Endothelial cell of umbilical vein (primary cell): ENCODE measurements around the gene AGAP2. TPM values are rescaled to one million over a fixed set of nuclear protein-coding genes. Genes with fewer than 3 reads are reported as not detected.

Source experiments
- BruUV-seq: library from RNA; stranded (reverse); fragments of 400-500 nt; replicated peaks from 2 replicates; lab custom pipeline; 2021; lab: Mats Ljungman, UMichigan
- CTCF ChIA-PET: fragments of 300-600, 350-600 bp; sonication (Branson Sonifier 250); formaldehyde crosslinking; loops from one replicate; lab custom pipeline; 2021; ENCODE audit warnings: antibody characterized with exemption, inconsistent platforms; lab: Charles Lee
- POLR2A ChIA-PET: fragments of 300-600, 350-600 bp; sonication (Branson Sonifier 250); formaldehyde crosslinking; loops from one replicate; lab custom pipeline; 2021; ENCODE audit warnings: antibody characterized with exemption, inconsistent platforms; lab: Charles Lee
- DNase-seq: peaks from one replicate; pipeline ENCODE4 v3.0.0-alpha.2; 2011; ENCODE audit warnings: low read depth, low spot score
- FAIRE-seq: peaks from 2 replicates; lab custom pipeline; 2011; peaks lifted over from hg19 to GRCh38; lab: Jason Lieb, UNC
- H2AFZ ChIP-seq: 2 replicates; pipeline ENCODE4 v1.6.0; 2012; ENCODE audit warnings: low read depth, low read length, control low read depth, inconsistent platforms
- H3K27ac ChIP-seq: 2 replicates; pipeline ENCODE4 v1.5.1; 2011; ENCODE audit warnings: low read depth, mild to moderate bottlenecking, control low read depth, low read length, moderate library complexity; ENCODE audit not compliant: insufficient read depth
- H3K27me3 ChIP-seq, 2 experiments: 2 replicates each; pipeline versions ENCODE4 v1.6.0 to v1.6.1; 2011; ENCODE audit warnings: low read length in 2 of 2, mixed read lengths in 1 of 2; ENCODE audit not compliant: control insufficient read depth in 2 of 2, insufficient read depth in 2 of 2
- H3K36me3 ChIP-seq, 2 experiments: 2 replicates in 1 of 2; 3 replicates in 1 of 2; pipeline ENCODE4 v1.5.1; 2011; ENCODE audit warnings: low read length in 2 of 2, mild to moderate bottlenecking in 1 of 2, moderate library complexity in 1 of 2; ENCODE audit not compliant: control insufficient read depth in 2 of 2, insufficient read depth in 2 of 2; ENCODE audit errors: extremely low read depth in 1 of 2
- H3K4me1 ChIP-seq: 3 replicates; pipeline ENCODE4 v1.5.1; 2011; ENCODE audit warnings: mild to moderate bottlenecking, low read length; ENCODE audit not compliant: control insufficient read depth, insufficient read depth; ENCODE audit errors: extremely low read depth
- H3K4me2 ChIP-seq: 2 replicates; pipeline ENCODE4 v1.6.1; 2011; ENCODE audit warnings: low read length, control low read depth, mixed read lengths; ENCODE audit not compliant: insufficient read depth
- H3K4me3 ChIP-seq, 3 experiments: fragments of 200-600 bp in 1 of 3; sonication (generic), shearing (Covaris generic) in 1 of 3; replicated peaks in 1 of 3; 2 replicates each; pipeline ENCODE4 v1.5.1; 2011 to 2016; ENCODE audit warnings: control low read depth in 3 of 3, low read length in 3 of 3, mild to moderate bottlenecking in 2 of 3, inconsistent platforms in 1 of 3, low read depth in 1 of 3, moderate library complexity in 1 of 3; ENCODE audit not compliant: insufficient read depth in 1 of 3
- H3K79me2 ChIP-seq: 2 replicates; pipeline ENCODE4 v1.6.0; 2012; ENCODE audit warnings: low read length, inconsistent platforms; ENCODE audit not compliant: control insufficient read depth, insufficient read depth
- H3K9ac ChIP-seq: replicated peaks from 2 replicates; pipeline ENCODE3; 2011; ENCODE audit warnings: low read length, control low read depth; ENCODE audit not compliant: insufficient read depth; ENCODE audit errors: extremely low read depth
- H3K9me1 ChIP-seq: replicated peaks from 3 replicates; pipeline ENCODE4 v1.6.0; 2011; ENCODE audit warnings: mild to moderate bottlenecking, low read length; ENCODE audit not compliant: control insufficient read depth, insufficient read depth; ENCODE audit errors: extremely low read depth
- H3K9me3 ChIP-seq: replicated peaks from 2 replicates; pipeline ENCODE4 v1.5.1; 2012; ENCODE audit warnings: low read length, inconsistent platforms; ENCODE audit not compliant: control insufficient read depth, insufficient read depth
- H4K20me1 ChIP-seq: replicated peaks from 2 replicates; pipeline ENCODE3; 2011; ENCODE audit warnings: mild to moderate bottlenecking, low read length; ENCODE audit not compliant: control insufficient read depth, insufficient read depth; ENCODE audit errors: extremely low read depth
- CTCF ChIP-seq, 2 donors: IDR thresholded peaks; 1 replicate in 1 of 2; 2 replicates in 1 of 2; pipeline ENCODE4 v1.5.1; 2011; ENCODE audit warnings: low read length in 2 of 2, mild to moderate bottlenecking in 2 of 2, moderate library complexity in 2 of 2, control low read depth in 1 of 2, inconsistent platforms in 1 of 2, low read depth in 1 of 2; ENCODE audit not compliant: insufficient read depth in 1 of 2; ENCODE audit errors: extremely low read depth in 1 of 2
- EZH2 ChIP-seq: IDR thresholded peaks from 2 replicates; pipeline ENCODE4 v1.6.1; 2012; ENCODE audit warnings: borderline replicate concordance, low read depth, mild to moderate bottlenecking, moderate library complexity, low read length, inconsistent platforms; ENCODE audit not compliant: severe bottlenecking
- FOS ChIP-seq: IDR thresholded peaks from 2 replicates; pipeline ENCODE4 v1.6.1; 2011; ENCODE audit warnings: mild to moderate bottlenecking, low read length, moderate library complexity, borderline replicate concordance; ENCODE audit not compliant: insufficient read depth
- GATA2 ChIP-seq: IDR thresholded peaks from 2 replicates; pipeline ENCODE4 v1.7.0; 2011; ENCODE audit warnings: low read depth, mild to moderate bottlenecking, moderate library complexity, mixed read lengths, low read length; ENCODE audit not compliant: insufficient read length, insufficient read depth
- JUN ChIP-seq: IDR thresholded peaks from 2 replicates; pipeline ENCODE4 v1.6.1; 2011; ENCODE audit warnings: borderline replicate concordance, low read depth; ENCODE audit not compliant: insufficient read length, insufficient read depth
- MAX ChIP-seq: IDR thresholded peaks from 2 replicates; pipeline ENCODE4 v1.6.1; 2011; ENCODE audit not compliant: insufficient read depth, insufficient read length
- MYC ChIP-seq: IDR thresholded peaks from one replicate; pipeline ENCODE4 v1.6.1; 2011; ENCODE audit warnings: mild to moderate bottlenecking, low read depth, low read length
- POLR2A ChIP-seq: IDR thresholded peaks from 2 replicates; pipeline ENCODE4 v1.6.1; 2012; ENCODE audit warnings: low read depth, mild to moderate bottlenecking, control low read depth, low read length
- POLR2AphosphoS5 ChIP-seq: IDR thresholded peaks from 2 replicates; pipeline ENCODE4 v1.6.1; 2012; ENCODE audit warnings: low read depth, mild to moderate bottlenecking, control low read depth, low read length, moderate library complexity; ENCODE audit not compliant: insufficient read depth
- dilution Hi-C: fragments of 300-500 bp; cut with MboI; formaldehyde crosslinking; loops from one replicate; pipeline ENCODE4 v1.15.0; 2019; ENCODE audit warnings: low sequenced_read_pairs; ENCODE audit not compliant: extremely low pct_ligation_motif_present
- intact Hi-C: fragments of 100-400 bp; cut with micrococcal nuclease; formaldehyde crosslinking; loops from one replicate; pipeline ENCODE4 v1.10.0; 2022
- polyA plus RNA-seq, 4 experiments: library from polyadenylated mRNA; depleted of rRNA in 3 of 4; stranded (reverse) in 3 of 4; unstranded in 1 of 4; fragments of >200 nt; gene quantifications; 2 replicates each; pipeline versions ENCODE4 v1.2.1 to v1.2.3, GENCODE V29; 2011 to 2012; ENCODE audit warnings: missing spikeins in 1 of 4
- total RNA-seq: library from RNA; stranded (reverse); gene quantifications from 2 replicates; pipeline ENCODE4 v1.2.3, GENCODE V29; 2021

Gene AGAP2
- total and polyA plus RNA-seq, 2 donors (not counting 3 experiments of a cell fraction or from before 2014, with no cell fraction given): 0.04 to 0.24 TPM

- no peak within 1 kb of the TSS for H3K27ac ChIP-seq
- dilution Hi-C loops: no loop called here
Observed at GRCh38 chr12:57754411-57755193, 16.1 kb upstream of the AGAP2 start, which contains the start of gene MARCHF9. Gene MARCHF9 (plus strand): TSS chr12:57755103. CDS start chr12:57755529, 426 bp downstream.

DNA sequence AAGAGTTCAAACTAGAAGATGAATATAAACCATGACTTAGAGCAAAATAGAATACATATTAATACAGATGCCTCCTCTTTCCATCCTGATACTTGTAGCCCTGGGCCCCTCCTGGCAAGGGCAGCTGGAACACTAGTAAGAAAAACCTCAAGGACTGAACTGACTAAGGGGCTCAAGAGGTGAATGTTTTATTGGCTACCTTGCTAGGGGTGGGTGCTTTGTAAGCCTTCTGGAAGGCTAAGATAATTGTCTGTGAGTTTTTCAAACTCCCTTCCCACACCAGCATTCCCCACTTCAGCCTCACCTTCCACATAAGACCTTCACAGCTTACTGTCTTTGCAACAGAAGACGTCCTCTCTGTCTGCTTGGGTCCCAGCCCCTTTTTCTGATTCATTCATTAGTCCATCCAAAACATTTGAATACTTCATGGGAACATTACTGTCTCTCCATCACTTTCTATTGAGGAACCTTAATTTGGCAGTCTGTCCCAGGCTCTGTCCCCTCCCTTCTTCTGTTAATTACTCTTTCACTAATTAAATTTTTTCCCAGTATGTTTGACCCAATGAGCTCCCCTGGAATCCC, 15.3 kb upstream of the AGAP2 start:
- no TSS peak for BruUV-seq
- H3K79me2 ChIP-seq: peaks cover 19% of the 10 kb centered on the region
- no peak overlapping the region for H2AFZ ChIP-seq
- FAIRE-seq (no peak), DNase-seq (no peak)
- no peak overlapping the region for H3K4me2 ChIP-seq
- intact Hi-C loops (no loop called here), dilution Hi-C loops (no loop called here)
- peaks cover 25 to 33% of the 10 kb centered on the region in 2 experiments for H3K27me3 ChIP-seq
- no peaks in the 10 kb centered on the region for H4K20me1 ChIP-seq
- H3K4me1 ChIP-seq: peaks cover 17% of the 10 kb centered on the region
- ChIA-PET CTCF (no interaction called here), POLR2A (no interaction called here)
- H3K4me3 ChIP-seq: no peak overlapping the region
- H3K9ac ChIP-seq: no peak overlapping the region
- TF ChIP-seq MAX (no peak), EZH2 (no peak), MYC (no peak), POLR2A (no peak), FOS (no peak), POLR2AphosphoS5 (no peak), GATA2 (no peak), JUN (no peak), CTCF (IDR thresholded peaks at IDR 0.05; ENCODE audit: extremely low read depth in 1 of 2, insufficient read depth in 1 of 2, low read depth in 1 of 2, low read length in 2 of 2) (no peak)
- H3K27ac ChIP-seq: no peak overlapping the region
- H3K9me3 ChIP-seq: no peaks in the 10 kb centered on the region
- H3K36me3 ChIP-seq: peaks cover 0 to 14% of the 10 kb centered on the region in 2 experiments
- H3K9me1 ChIP-seq: no peaks in the 10 kb centered on the region

More at GRCh38 chr12:57754411-57755193, 16.1 kb upstream of the AGAP2 start, which contains the start of gene MARCHF9:
- H3K27me3 ChIP-seq: peaks cover 25 to 33% of the 10 kb centered on the region in 2 experiments
- ChIA-PET POLR2A (no interaction called here), CTCF (interaction anchor here (2.5 to 2.6 kb wide), 2 partner anchors 11 to 18 kb away, joined by 17 to 48 read pairs; partner anchors contain the start of genes CYP27B1, EEF1AKMT3 and METTL1)
- TF ChIP-seq MAX (no peak), POLR2AphosphoS5 (no peak), JUN (no peak), EZH2 (no peak), FOS (no peak), POLR2A (no peak), MYC (no peak)
- no peak for DNase-seq
- H3K9me3 ChIP-seq: no peaks in the 10 kb centered on the region
- no peaks in the 10 kb centered on the region for H4K20me1 ChIP-seq
- H2AFZ ChIP-seq: no peak within 1 kb of the TSS
- intact Hi-C loops: no loop called here
- FAIRE-seq: no peak
- H3K36me3 ChIP-seq: peaks cover 0 to 8% of the 10 kb centered on the region in 2 experiments
- H3K9me1 ChIP-seq: no peaks in the 10 kb centered on the region
- H3K4me2 ChIP-seq: peak within 1 kb of the TSS; percentile 7
- peak within 1 kb of the TSS in 1 of 3 experiments; percentile 57 for H3K4me3 ChIP-seq
- no peak within 1 kb of the TSS for H3K9ac ChIP-seq
- H3K4me1 ChIP-seq: peaks cover 17% of the 10 kb centered on the region
- H3K79me2 ChIP-seq: peaks cover 19% of the 10 kb centered on the region
- no TSS peak for BruUV-seq
